Measurements from ENCODE around the gene CALN1.
"Not testable (repeated sequence)": the region's sequence is repeated elsewhere in the genome, so short reads cannot be mapped to it uniquely, and the experiment has no call there.

CALN1 gene

DNA sequence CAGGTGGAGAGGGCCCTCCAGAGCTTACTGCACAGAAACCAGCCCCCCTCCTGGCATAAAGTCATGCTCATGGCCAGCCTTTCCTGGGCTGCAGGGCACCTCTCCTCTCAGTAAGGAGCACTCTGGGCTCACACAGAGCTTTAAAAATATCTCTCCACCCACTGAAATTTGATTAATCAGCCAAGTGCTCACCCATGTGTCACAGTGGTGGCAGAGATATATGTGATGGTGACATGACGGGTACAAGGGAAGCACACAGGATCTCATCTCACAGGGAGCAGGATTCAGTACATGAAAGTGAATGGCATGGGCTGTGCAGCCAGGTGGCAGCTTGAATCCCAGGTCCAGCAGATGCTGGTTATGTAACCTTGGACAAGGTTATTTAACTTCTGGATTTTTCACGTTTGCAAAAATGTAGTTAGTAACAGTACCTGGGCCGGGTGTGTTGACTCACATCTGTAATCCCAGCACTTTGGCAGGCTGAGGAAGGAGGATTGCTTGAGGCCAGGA is 144.8 kb downstream of the CALN1 start:
- no peak for DNase-seq (ENCODE audit: low read depth, low spot score)

DNA sequence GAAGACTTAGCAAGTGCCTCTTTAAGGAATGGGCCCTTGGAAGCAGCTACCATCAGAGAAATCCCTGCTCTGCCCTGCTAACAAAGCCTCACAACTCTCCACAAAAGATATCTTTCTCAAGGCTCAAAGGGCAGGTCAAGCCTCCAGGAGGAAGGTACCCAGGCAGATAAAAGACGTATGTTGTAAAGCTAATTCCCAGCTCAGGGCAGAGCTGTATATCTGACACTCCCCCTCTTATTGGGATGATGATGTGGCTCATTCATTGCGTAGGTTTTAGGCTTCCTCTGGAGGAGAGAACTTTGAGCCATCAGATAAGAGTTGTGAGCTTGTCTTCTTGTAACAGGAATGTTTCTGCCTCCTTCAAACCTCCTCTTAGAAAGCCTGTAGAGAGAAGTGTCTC is 145.4 kb downstream of the CALN1 start:
- DNase-seq (ENCODE audit: low read depth, low spot score), result no peak

DNA sequence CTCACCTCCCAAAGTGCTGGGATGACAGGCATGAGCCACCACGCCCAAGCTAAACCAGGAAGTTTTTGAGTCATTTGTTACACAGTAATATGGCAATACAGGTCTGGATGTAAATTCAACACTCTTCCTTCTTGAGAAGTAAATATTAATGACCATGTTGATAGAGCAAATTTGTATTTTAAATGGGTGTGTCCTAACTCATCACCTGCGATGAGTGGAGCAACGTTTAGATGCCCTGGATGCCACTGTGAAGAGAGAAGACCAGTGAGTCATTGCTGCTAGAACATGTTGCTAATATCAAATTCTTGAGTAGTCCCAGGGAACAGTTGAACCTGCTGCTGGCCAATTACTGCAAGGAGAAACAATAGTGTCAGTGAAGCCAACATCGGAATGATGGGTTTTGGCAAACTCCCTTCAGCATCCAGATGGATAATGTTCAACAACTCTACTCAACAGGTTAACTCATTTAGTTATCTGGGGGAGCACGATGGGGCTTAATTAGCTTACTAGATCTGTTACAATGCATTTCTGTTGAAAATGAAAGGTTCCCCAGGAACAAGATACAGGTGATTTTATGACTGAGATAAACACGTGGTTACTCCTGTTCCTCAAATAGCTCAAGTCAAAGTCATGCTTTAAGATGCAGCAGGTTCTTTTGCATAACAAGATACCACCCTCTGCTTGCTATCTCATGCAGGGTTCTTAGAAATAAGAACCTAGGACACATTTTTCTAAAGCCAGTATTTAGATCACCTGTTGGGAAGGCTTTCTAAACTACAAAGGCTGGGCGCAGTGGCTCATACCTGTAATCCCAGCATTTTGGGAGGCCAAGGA is 146.8 kb downstream of the CALN1 start:
- DNase-seq (ENCODE audit: low read depth, low spot score), result no peak

DNA sequence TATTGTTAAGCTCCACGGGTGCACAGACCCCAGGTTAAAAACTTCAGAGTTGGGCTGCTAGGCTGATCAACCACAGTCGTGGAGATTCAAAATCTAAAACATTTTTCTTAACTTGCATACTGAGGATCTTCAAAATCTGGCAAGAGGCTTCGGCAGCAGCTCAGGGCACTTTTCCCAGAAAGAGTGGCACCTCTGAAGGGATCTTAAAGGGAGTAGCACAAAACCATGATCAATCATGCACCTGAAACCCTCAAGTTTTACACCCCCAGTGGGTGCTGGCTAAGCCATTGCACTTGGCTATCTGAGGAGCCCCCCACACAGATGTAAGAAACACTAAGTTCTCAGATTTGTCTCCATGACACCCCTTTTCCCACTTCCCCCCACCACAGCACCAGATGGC is 151.7 kb downstream of the CALN1 start:
- no peak for DNase-seq (ENCODE audit: low read depth, low spot score)

DNA sequence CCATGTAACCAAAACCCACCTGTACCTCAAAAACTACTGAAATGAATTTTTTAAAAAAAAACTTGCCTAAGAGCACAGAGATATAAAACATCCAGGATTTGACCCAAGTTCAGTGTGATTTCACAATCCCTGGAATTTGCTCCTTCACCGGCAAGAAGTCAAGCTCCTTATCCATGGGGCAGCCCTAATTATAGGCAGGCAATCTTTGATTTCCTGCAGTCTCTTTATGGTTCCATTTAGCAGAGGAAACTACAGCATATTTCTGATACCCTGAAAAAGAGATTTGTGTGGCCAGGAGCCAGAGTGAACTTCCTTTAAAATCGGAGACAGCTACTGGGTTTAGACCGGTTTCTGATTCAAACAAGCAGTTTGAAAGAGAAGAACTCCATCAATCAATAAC is 154.1 kb downstream of the CALN1 start:
- DNase-seq (ENCODE audit: low read depth, low spot score), result no peak

- DNase-seq (ENCODE audit: low read depth, low spot score), result no peak
Measured at GRCh38 chr7:72254455-72254854, 157.7 kb downstream of the CALN1 start.

GRCh38 chr7:72249106-72249505 is 163.0 kb downstream of the CALN1 start:
- no peak for DNase-seq (ENCODE audit: low read depth, low spot score)

DNA sequence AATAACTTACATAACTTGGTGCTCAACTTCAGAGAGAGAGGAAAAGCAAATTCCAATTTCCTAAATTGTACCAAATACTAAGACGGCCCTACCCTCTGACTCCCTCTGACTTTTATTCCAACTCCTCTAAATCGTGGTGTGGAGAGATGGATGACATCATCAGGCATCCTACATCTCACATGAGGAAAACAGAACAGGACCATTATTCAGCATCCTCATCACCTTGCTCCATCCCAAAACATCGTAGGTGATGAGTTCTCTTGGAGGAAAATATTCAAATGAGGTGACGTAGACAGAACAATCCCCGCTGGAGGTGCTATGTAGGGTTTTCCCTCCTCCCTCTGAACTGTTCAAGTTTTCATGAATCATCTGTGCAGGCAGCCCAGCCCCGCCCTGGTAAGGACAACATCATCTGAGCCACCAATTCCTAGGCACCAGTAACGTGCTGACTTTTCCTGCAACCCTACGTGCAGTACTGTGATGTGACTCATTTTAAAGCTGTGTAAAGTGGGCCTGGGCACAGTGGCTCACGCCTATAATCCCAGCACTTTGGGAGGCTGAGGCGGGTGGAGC is 167.2 kb downstream of the CALN1 start:
- no peak for DNase-seq (ENCODE audit: low read depth, low spot score)

DNA sequence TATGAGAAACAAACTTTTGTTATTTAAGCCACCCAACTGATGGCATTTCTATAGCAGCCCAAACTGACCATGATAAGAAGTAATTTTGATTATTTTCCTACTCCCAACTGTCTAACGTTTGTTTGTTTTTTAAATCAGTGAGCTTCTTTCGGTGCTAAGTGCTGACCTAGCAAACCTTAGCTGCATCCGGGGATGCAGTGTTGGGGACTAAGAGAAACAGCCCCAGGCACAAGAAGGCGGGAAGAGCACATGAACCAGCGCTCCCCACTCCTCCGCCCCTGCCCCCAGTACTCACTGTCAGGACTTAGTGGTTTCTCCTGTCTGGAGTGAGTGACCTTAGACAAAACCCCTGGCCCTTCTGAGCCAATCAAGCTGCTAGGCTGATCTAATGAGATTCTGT is 168.8 kb downstream of the CALN1 start:
- peak; percentile 16 for DNase-seq (ENCODE audit: low read depth, low spot score)

DNA sequence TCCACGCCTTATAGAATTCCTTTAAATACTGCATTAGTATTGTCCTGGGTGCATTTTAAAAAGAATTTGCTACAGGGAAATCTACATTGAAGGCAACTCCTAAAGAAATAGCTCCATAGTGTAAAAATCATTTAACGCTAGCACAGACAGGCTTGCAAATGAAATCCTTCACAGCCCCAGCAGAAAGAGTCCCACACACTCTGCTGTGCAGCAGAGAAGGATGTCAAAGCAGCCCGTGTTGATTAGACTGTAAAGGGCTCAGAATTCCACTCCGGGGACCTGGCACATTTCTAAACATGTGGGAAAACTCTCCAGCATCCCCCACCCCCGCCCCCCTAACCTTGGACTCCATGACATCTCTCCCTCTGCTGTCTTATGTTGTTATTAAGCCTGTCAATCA is 176.8 kb downstream of the CALN1 start:
- DNase-seq (ENCODE audit: low read depth, low spot score), result no peak

- no peak for DNase-seq (ENCODE audit: low read depth, low spot score)
Measured at GRCh38 chr7:72234086-72234485, 178.1 kb downstream of the CALN1 start.

GRCh38 chr7:72230281-72230680 is 181.9 kb downstream of the CALN1 start:
- DNase-seq (ENCODE audit: low read depth, low spot score), result no peak

GRCh38 chr7:72223351-72223750 is 188.8 kb downstream of the CALN1 start:
- DNase-seq (ENCODE audit: low read depth, low spot score), result no peak

DNA sequence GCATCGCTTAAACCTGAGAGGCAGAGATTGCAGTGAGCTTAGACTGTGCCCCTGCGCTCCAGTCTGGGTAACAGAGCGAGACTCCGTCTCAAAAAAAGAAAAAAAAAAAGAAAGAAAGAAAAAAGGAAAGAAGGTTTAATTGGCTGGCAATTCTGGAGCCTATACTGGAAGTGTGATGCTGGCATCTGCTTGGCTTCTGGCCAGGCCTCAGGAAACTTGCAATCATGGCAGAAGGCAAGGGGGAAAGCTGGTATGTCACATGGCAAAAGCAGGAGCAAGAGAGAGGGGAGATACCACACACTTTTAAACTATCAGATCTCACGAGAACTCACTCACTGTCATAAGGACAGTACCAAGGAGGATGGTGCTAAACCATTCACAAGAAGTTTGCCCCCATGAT is 190.0 kb downstream of the CALN1 start:
- DNase-seq (ENCODE audit: low read depth, low spot score), result no peak

DNA sequence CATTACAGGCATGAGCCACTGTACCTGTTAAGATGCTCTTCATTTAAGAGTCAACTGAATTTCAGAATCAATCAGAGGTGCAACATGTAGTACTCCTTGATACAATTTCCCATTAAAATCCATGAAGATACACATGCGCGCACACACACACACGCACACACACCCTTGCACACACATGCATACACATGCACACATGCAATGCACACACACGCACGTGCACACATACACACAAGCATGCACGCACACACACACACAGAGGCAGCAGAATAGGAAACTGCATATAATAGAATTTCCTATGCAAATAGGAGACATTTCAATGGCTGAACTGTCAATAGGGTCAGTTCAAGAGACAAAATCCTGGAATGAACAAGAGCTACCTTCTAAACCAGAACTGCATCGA is 192.6 kb downstream of the CALN1 start:
- no peak for DNase-seq (ENCODE audit: low read depth, low spot score)

GRCh38 chr7:72217151-72217550 is 195.0 kb downstream of the CALN1 start:
- DNase-seq (ENCODE audit: low read depth, low spot score), result no peak

DNA sequence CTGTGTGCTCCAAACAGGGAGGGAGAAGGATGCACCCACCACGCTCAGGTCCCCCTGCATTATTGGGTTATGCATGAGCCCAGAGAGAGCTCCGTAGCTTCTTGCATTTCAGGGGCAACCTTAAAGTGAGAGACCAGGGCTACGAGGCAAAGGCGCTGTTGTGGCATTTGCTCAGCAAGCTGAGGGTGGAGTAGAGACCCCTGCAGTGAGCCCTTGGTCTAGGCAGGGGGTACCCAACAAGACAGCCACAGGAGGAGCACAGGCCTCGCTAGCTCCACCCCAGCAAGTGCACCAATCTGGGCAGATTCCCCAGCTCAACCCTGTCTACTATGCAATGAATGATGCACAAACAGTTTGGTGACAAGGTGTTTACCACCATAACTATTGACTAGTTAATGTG is 198.4 kb downstream of the CALN1 start:
- no peak for DNase-seq (ENCODE audit: low read depth, low spot score)

DNA sequence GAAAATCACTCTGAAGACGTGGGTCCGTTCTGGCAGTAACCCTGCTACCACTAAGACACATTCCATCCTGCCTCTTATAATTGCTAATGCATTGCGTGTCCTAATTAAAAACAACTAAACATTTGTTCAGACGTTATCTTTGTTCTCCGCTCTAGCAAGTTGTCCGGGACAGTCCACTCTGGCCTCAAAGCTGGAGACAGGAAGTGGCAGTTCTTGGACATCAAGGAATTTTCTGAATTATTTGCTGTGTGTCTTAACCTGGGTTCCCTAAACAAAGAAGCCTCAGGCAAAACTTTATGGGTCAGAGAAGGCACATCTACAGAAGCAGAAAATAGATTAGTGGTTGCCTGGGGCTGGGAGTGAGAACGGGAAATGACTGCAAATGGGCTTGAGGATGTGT is 199.1 kb downstream of the CALN1 start:
- no peak for DNase-seq (ENCODE audit: low read depth, low spot score)

DNA sequence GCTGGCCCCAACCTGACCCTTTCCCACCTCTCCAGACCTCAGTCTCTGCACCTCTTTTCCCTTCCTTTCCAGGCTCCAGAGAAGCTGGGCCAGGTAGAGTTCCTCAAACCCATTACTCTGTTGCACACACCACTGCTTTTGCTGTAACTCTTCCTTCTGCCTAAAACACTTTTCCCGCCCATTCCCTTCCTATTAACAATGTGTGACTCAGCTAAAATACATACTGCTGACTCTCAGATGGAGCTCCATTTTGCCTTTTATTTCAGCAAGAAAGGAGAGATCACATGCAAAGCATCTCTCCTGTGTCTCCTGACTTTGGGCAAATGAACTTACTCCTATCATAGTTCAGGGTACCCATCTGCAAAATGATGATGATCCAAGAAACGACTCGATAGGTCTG is 201.0 kb downstream of the CALN1 start:
- no peak for DNase-seq (ENCODE audit: low read depth, low spot score)

DNA sequence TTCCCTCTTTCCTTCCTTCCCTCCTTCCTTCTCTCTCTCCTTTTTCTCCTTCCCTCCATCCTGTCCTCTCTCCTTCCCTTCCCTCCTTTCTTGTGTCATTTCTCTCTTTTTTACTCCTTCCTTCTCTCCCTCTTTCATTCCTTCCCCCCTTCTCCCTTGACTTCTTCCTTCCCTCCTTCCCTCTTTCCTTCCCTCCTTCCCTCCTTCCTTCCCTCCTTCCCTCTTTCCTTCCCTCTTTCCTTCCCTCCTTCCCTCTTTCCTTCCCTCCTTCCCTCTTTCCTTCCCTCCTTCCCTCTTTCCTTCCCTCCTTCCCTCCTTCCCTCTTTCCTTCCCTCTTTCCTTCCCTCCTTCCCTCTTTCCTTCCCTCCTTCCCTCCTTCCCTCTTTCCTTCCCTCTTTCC is 203.1 kb downstream of the CALN1 start:
- DNase-seq (ENCODE audit: low read depth, low spot score), result not testable (repeated sequence)

DNA sequence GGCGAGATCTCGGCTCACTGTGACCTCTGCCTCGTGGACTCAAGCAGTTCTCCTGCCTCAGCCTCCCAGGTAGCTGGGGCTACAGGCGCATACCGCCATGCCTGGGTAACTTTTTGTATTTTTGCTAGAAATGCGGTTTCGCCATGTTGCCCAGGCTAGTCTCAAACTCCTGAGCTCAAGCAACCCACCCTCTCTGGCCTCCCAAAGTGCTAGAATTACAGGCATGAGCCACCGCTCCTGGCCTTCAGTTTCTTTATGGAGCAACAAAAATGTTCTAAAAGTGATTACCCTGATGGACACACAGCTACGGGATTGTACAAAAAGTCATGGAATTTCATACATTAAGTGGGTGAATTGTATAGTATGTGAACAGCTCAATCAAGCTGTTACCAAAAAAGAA is 216.0 kb downstream of the CALN1 start:
- no peak for DNase-seq (ENCODE audit: low read depth, low spot score)

DNA sequence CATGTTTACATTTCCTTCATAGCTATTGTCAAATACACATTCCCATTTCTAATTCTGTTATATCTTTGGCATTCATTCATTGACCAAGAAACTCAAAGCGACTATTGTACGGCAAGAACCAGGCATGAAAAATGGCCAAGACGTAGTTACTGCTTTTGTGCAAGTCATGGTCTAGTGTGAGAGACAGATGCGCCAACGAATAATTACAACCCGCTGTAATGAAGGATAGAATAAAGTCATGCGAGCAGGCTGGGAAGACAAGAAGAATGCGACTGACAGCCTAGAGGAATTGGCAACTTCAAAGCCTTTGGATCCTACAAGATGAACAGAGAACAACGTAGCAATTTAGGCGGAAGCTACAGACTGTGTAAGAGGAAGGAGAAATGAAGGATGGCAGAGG is 221.2 kb downstream of the CALN1 start:
- no peak for DNase-seq (ENCODE audit: low read depth, low spot score)

DNA sequence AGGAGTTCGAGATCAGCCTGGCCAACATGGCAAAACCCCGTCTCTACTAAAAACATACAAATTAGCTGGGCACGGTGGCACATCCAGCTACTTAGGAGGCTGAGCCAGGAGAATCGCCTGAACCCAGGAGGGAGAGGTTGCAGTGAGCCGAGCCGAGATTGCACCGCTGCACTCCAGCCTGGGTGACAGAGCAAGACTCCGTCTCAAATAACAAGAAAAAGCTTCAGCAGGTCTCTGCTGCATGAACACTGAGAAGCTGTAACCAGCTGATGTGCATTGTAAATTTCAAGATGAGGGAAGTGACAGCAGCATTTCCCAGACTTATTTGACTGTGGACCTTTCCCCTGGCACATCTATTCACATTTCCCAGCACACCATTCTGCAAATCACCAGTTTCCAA is 222.0 kb downstream of the CALN1 start:
- DNase-seq (ENCODE audit: low read depth, low spot score), result no peak
